Measurements from ENCODE around the gene C15orf62.

Gene C15orf62

DNA sequence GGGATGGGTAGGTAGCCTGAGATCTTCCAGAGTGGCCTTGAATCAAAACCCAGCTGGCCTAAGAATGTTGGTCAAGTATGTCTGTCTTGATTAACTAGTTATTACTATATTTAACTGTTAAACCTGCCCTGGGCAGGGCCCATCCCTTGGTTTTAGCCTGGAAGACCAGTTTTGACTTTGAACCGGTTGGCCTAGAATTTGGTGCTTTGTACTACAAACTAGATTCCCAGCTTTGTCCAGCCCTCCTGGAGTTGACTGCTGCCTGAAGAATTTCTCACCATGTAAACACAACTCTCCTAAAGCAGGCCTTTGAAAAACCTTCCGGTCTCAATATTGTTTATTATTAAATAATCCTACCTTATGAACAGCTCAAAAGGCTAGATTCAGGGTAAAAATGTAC lies 16.0 kb downstream of the C15orf62 start:
- Histone ChIP-seq H3K4me1 (ENCODE audit: control insufficient read depth in 1 of 2, insufficient read depth in 2 of 2, low read length in 2 of 2) (peaks cover 15 to 17% of the 10 kb centered on the region in 2 experiments), H3K14ac (ENCODE audit: low read length) (no peak overlapping the region), H4K8ac (ENCODE audit: low read depth, low read length) (no peak overlapping the region), H3K79me1 (ENCODE audit: low read length) (no peaks in the 10 kb centered on the region), H3K9me3 (ENCODE audit: insufficient read depth, low read depth, low read length) (no peaks in the 10 kb centered on the region), H3K4me2 (ENCODE audit: low read length) (no peak overlapping the region), H3K27me3 (ENCODE audit: insufficient read depth, low read length) (no peaks in the 10 kb centered on the region), H4K12ac (ENCODE audit: low read depth, low read length) (no peak overlapping the region), H3K9ac (ENCODE audit: low read length) (no peak overlapping the region), H3K23ac (ENCODE audit: low read length) (no peak overlapping the region), H4K91ac (ENCODE audit: low read depth, low read length) (no peak overlapping the region), H3K79me2 (ENCODE audit: control insufficient read depth, insufficient read depth, low read length, poor library complexity) (no peaks in the 10 kb centered on the region), H2BK120ac (ENCODE audit: insufficient read depth, low read length, poor library complexity) (no peak overlapping the region), H2AFZ (ENCODE audit: insufficient read depth, low read length, poor library complexity) (no peak overlapping the region), H2AK5ac (ENCODE audit: low read length) (no peak overlapping the region), H3K4me3 (ENCODE audit: low read depth, low read length) (no peak overlapping the region), H3K18ac (ENCODE audit: low read length) (no peak overlapping the region), H3K27ac (ENCODE audit: low read depth, low read length) (no peak overlapping the region), H3K4ac (ENCODE audit: low read depth, low read length) (no peak overlapping the region), H2BK12ac (ENCODE audit: low read length) (no peak overlapping the region), H3K36me3 (ENCODE audit: control insufficient read depth in 1 of 2, insufficient read depth in 2 of 2, low read length in 2 of 2) (no peaks in the 10 kb centered on the region), H2BK5ac (ENCODE audit: low read depth, low read length, poor library complexity) (no peak overlapping the region)
- WGBS (ENCODE audit: extremely low coverage, insufficient coverage, insufficient read length), result no CpG with 5 or more reads among the region's 2 CpGs
- DNase-seq, result peak in 1 of 2 donors; percentile 44

DNA sequence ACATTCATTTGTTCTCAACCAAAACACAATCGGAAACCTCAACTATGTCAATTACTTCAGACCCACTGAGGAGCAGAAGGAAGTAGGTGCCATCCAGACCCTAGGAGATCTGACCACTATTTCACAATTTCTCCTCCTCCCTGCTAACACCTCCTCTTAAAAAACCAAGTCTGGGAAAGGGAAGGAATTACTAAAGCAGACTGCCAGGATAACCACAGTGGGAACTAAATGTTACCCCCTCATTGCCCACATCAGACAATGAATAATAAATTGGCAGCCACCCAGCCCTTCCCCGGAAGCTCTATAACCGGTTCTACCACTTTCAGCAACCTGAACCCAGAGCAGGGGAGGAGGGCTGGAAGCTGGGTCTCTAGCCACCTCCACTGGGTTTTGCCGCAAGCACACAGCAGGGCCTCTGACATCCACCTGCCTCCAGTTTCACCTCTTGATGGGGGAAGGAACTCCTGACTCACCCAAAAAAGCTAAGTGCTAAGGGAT lies 17.6 kb downstream of the C15orf62 start:
- Histone ChIP-seq H3K9ac (ENCODE audit: low read length) (no peak overlapping the region), H2BK120ac (ENCODE audit: insufficient read depth, low read length, poor library complexity) (no peak overlapping the region), H2BK12ac (ENCODE audit: low read length) (no peak overlapping the region), H3K4me3 (ENCODE audit: low read depth, low read length) (no peak overlapping the region), H4K91ac (ENCODE audit: low read depth, low read length) (no peak overlapping the region), H3K4me2 (ENCODE audit: low read length) (peak overlapping the region; percentile 30), H3K4me1 (ENCODE audit: control insufficient read depth in 1 of 2, insufficient read depth in 2 of 2, low read length in 2 of 2) (peaks cover 15 to 17% of the 10 kb centered on the region in 2 experiments), H3K9me3 (ENCODE audit: insufficient read depth, low read depth, low read length) (no peaks in the 10 kb centered on the region), H3K18ac (ENCODE audit: low read length) (no peak overlapping the region), H4K12ac (ENCODE audit: low read depth, low read length) (no peak overlapping the region), H2AK5ac (ENCODE audit: low read length) (no peak overlapping the region), H3K23ac (ENCODE audit: low read length) (no peak overlapping the region), H3K36me3 (ENCODE audit: control insufficient read depth in 1 of 2, insufficient read depth in 2 of 2, low read length in 2 of 2) (peaks cover 0 to 4% of the 10 kb centered on the region in 2 experiments), H3K27me3 (ENCODE audit: insufficient read depth, low read length) (no peaks in the 10 kb centered on the region), H3K27ac (ENCODE audit: low read depth, low read length) (no peak overlapping the region), H4K8ac (ENCODE audit: low read depth, low read length) (no peak overlapping the region), H3K79me1 (ENCODE audit: low read length) (no peaks in the 10 kb centered on the region), H3K79me2 (ENCODE audit: control insufficient read depth, insufficient read depth, low read length, poor library complexity) (no peaks in the 10 kb centered on the region), H3K14ac (ENCODE audit: low read length) (no peak overlapping the region), H2BK5ac (ENCODE audit: low read depth, low read length, poor library complexity) (no peak overlapping the region), H2AFZ (ENCODE audit: insufficient read depth, low read length, poor library complexity) (no peak overlapping the region), H3K4ac (ENCODE audit: low read depth, low read length) (no peak overlapping the region)
- DNase-seq, result peak; percentile 48 to 56
- no CpG with 5 or more reads among the region's 4 CpGs for WGBS (ENCODE audit: extremely low coverage, insufficient coverage, insufficient read length)

DNA sequence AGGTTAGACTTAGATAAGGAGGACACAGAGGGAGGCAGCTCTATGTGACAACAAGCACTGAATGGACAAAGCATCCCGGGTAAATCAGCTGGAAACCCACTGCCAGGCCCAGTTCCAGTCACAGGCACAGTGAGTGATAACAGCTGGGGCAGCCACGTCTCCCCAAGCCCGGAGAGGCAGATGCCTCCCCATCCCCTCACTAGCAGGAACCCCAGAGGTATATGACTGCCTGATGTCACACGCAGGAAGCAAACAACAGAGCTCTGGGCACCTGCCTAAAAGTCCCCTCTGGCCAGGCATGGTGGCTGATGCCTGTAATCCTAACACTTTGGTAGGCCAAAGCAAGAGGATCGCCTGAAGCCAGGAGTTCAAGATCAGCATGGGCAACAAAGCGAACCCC lies 18.2 kb downstream of the C15orf62 start:
- peak overlapping the region; percentile 15 for H2BK12ac ChIP-seq (ENCODE audit: low read length)
- no peaks in the 10 kb centered on the region for H3K79me2 ChIP-seq (ENCODE audit: control insufficient read depth, insufficient read depth, low read length, poor library complexity)
- H2BK5ac ChIP-seq (ENCODE audit: low read depth, low read length, poor library complexity), result no peak overlapping the region
- no peak overlapping the region for H3K18ac ChIP-seq (ENCODE audit: low read length)
- H2AFZ ChIP-seq (ENCODE audit: insufficient read depth, low read length, poor library complexity), result no peak overlapping the region
- peaks cover 0 to 4% of the 10 kb centered on the region in 2 experiments for H3K36me3 ChIP-seq (ENCODE audit: control insufficient read depth in 1 of 2, insufficient read depth in 2 of 2, low read length in 2 of 2)
- H3K4me1 ChIP-seq (ENCODE audit: control insufficient read depth in 1 of 2, insufficient read depth in 2 of 2, low read length in 2 of 2), result peaks cover 15 to 17% of the 10 kb centered on the region in 2 experiments
- H3K27me3 ChIP-seq (ENCODE audit: insufficient read depth, low read length), result no peaks in the 10 kb centered on the region
- WGBS (ENCODE audit: extremely low coverage, insufficient coverage, insufficient read length), result no CpG with 5 or more reads among the region's 6 CpGs
- H3K14ac ChIP-seq (ENCODE audit: low read length), result no peak overlapping the region
- no peak overlapping the region for H3K4ac ChIP-seq (ENCODE audit: low read depth, low read length)
- no peak overlapping the region for H4K8ac ChIP-seq (ENCODE audit: low read depth, low read length)
- no peak overlapping the region for H3K9ac ChIP-seq (ENCODE audit: low read length)
- no peaks in the 10 kb centered on the region for H3K79me1 ChIP-seq (ENCODE audit: low read length)
- H3K4me2 ChIP-seq (ENCODE audit: low read length), result no peak overlapping the region
- no peak for DNase-seq
- H3K27ac ChIP-seq (ENCODE audit: low read depth, low read length), result peak overlapping the region; percentile 32
- no peaks in the 10 kb centered on the region for H3K9me3 ChIP-seq (ENCODE audit: insufficient read depth, low read depth, low read length)
- H4K12ac ChIP-seq (ENCODE audit: low read depth, low read length), result no peak overlapping the region
- H3K4me3 ChIP-seq (ENCODE audit: low read depth, low read length), result no peak overlapping the region
- H4K91ac ChIP-seq (ENCODE audit: low read depth, low read length), result no peak overlapping the region
- H2BK120ac ChIP-seq (ENCODE audit: insufficient read depth, low read length, poor library complexity), result no peak overlapping the region
- no peak overlapping the region for H3K23ac ChIP-seq (ENCODE audit: low read length)
- peak overlapping the region; percentile 18 for H2AK5ac ChIP-seq (ENCODE audit: low read length)

DNA sequence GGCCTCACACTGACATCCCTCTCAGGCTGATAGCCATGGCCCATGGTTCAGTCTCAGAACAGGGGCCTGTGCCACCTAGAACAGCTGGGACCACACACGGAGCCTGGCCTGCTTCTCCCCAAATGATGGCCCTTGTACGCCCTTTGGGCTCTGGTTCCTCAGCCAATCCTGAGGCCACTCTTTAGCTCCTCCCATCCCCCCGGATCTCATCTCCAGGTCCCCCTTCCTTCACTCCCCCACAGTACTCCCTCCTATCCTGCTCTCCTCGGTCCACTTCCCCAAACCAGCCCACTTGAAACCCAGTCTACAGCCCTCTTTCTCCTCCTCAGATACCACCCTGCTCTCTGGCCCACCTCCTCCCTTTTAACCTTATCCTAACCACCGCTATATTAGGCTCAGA lies 19.3 kb downstream of the C15orf62 start:
- H2BK12ac ChIP-seq (ENCODE audit: low read length), result no peak overlapping the region
- H4K8ac ChIP-seq (ENCODE audit: low read depth, low read length), result no peak overlapping the region
- H4K91ac ChIP-seq (ENCODE audit: low read depth, low read length), result no peak overlapping the region
- H2AFZ ChIP-seq (ENCODE audit: insufficient read depth, low read length, poor library complexity), result no peak overlapping the region
- H3K4ac ChIP-seq (ENCODE audit: low read depth, low read length), result peak overlapping the region; percentile 15
- no peak overlapping the region for H3K9ac ChIP-seq (ENCODE audit: low read length)
- H3K23ac ChIP-seq (ENCODE audit: low read length), result no peak overlapping the region
- peaks cover 15 to 17% of the 10 kb centered on the region in 2 experiments for H3K4me1 ChIP-seq (ENCODE audit: control insufficient read depth in 1 of 2, insufficient read depth in 2 of 2, low read length in 2 of 2)
- H3K14ac ChIP-seq (ENCODE audit: low read length), result no peak overlapping the region
- no CpG with 5 or more reads among the region's 5 CpGs for WGBS (ENCODE audit: extremely low coverage, insufficient coverage, insufficient read length)
- H3K4me3 ChIP-seq (ENCODE audit: low read depth, low read length), result no peak overlapping the region
- H2AK5ac ChIP-seq (ENCODE audit: low read length), result peak overlapping the region; percentile 35
- no peak overlapping the region for H2BK5ac ChIP-seq (ENCODE audit: low read depth, low read length, poor library complexity)
- no peak for DNase-seq
- H2BK120ac ChIP-seq (ENCODE audit: insufficient read depth, low read length, poor library complexity), result no peak overlapping the region
- H3K27me3 ChIP-seq (ENCODE audit: insufficient read depth, low read length), result no peaks in the 10 kb centered on the region
- no peaks in the 10 kb centered on the region for H3K79me2 ChIP-seq (ENCODE audit: control insufficient read depth, insufficient read depth, low read length, poor library complexity)
- no peaks in the 10 kb centered on the region for H3K79me1 ChIP-seq (ENCODE audit: low read length)
- H4K12ac ChIP-seq (ENCODE audit: low read depth, low read length), result no peak overlapping the region
- no peak overlapping the region for H3K27ac ChIP-seq (ENCODE audit: low read depth, low read length)
- H3K18ac ChIP-seq (ENCODE audit: low read length), result no peak overlapping the region
- no peak overlapping the region for H3K4me2 ChIP-seq (ENCODE audit: low read length)
- H3K36me3 ChIP-seq (ENCODE audit: control insufficient read depth in 1 of 2, insufficient read depth in 2 of 2, low read length in 2 of 2), result peaks cover 0 to 4% of the 10 kb centered on the region in 2 experiments
- H3K9me3 ChIP-seq (ENCODE audit: insufficient read depth, low read depth, low read length), result no peaks in the 10 kb centered on the region

Measured in trophoblast cell (in vitro differentiated cells and primary cell).